ENCODE results near the gene LAMA5. TPM values are rescaled to one million over a fixed set of nuclear protein-coding genes. Genes with fewer than 3 reads are reported as not detected.

Gene LAMA5
- total RNA-seq, 1 donor from 2014 or later = 0.70 TPM

DNA sequence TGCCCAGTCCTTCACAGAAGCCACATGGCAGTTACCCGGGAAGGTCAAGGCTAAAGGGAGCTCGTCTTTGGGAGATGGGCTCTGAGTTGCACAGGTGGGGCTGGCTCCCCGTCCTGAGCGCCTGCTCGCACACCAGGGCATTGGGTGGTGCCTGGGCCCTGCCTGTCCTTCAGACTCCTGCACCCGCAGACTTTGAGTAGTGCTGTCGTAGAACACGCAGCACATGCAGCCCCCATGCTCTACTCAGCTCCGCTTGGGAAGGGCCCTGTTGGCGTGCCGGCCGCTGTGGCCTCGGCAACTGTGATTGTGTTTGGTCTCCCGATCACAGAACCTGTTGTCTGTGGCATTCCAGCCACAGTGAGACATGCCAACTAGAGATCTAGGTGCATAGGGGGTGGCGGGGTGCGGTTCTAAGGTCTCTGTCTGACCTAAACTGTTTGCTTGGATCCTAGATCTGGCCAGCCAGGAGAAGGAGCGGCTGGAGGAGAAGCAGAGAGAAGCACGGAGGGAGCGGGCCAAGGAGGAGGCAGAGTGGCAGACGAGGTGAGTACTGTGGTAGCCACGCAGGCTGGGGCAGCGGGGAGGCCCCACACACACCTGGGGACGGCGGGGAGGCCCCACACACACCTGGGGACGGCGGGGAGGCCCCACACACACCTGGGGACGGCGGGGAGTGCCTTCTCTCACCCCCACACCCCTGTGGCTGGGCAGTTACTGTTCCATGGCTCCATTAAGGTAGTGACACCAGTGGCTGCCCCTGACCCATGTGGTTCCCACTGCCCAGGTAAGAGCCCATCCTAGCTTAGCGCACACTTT is 75.7 kb downstream of the LAMA5 start:
- intact Hi-C loops (cut with micrococcal nuclease) = no loop called here

DNA sequence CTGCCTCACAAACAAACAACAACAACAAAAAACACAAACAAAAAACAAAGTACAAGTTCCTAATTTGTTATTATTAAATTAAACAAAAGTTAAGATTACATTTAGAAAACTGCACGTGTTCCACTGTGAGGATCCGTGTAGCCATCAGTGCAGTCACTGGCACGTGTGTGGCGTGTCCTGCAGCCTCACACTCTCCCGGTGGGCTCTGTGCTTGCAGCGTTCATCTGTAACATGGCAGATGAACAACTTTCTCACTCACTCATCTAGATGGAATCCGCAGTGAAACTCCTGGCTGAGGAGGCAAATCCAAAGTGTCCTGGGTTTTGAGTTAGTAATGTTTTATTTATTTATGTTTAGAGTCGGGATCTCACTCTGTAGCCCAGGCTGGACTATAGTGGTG is 77.2 kb downstream of the LAMA5 start:
- intact Hi-C loops (cut with micrococcal nuclease) = no loop called here

DNA sequence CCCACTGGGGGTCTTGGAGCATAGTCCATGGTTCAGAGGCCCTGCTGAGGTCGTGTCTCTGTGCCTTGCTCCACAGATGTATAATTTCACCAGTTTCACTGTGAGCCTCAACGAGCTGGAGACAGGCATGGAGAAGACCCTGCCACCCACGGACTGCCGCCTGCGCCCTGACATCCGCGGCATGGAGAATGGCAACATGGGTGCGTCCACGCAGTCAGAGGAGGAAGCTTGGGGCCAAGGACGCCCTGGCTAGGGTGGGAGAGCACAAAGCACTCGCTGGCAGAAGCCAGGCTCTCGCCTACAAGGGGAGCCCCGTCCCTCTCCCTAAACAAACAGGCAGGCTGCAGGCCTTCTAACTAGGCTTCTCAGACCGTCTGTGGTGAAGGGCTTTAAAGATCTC is 78.0 kb downstream of the LAMA5 start:
- intact Hi-C loops (cut with micrococcal nuclease) = no loop called here

DNA sequence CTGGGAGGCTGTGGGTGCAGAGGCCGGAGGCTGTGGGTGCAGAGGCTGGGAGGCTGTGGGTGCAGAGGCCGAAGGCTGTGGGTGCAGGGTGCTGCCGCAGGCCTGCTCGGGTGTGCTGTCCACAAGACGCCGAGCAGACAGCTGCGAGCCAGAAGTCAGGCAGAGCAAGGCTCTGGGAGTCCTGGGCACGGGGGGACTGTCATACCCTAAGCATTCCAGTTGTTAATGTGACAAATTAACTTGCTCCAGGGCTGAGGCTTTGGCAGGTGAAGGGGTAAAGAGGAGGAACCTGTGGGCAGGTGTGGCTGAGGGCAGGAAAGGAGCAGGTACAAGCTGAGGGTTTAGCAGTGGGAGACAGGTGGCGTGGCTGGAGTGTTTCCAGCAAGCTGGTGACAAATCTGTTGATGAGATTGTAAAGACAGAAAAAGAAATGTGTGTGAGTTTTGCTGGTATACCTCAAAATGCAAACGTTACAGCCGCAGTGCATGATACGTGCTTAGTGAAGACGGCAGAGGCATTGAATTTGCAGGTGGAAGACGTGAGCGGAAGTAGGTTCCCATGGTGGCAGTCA is 78.5 kb downstream of the LAMA5 start:
- intact Hi-C loops (cut with micrococcal nuclease) = no loop called here

DNA sequence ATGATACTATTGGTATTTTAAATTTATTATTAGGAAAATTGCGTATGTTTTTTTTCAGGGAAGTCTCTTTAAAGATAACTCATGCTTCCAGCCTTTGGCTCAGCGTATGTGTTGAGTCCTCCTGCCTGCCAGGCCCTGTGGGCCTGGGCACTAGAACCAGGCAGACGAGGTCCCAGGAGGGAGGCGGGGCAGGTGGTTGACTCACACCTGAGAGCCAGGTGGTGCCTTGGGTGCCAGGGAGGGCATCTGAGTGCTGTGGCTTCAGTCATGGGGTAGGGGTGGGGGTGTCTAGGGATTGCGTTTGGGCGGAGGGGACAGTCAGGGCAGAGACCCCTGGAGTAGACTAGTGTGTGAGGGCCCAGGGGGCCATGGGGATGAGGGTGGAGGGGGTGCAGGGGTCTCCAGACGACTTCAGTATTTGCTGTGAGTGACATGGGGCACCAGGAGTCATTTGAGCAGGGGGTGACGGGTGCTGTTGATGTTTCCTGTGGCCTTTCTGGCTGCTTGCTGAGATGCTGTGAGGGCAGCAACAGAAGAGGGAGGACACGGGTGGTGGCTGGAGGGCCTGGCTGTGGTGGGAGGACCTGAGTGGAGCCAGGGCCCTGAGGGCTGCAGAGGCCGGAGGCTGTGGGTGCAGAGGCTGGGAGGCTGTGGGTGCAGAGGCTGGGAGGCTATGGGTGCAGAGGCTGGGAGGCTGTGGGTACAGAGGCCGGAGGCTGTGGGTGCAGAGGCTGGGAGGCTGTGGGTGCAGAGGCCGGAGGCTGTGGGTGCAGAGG is 79.2 kb downstream of the LAMA5 start:
- intact Hi-C loops (cut with micrococcal nuclease) = no loop called here

DNA sequence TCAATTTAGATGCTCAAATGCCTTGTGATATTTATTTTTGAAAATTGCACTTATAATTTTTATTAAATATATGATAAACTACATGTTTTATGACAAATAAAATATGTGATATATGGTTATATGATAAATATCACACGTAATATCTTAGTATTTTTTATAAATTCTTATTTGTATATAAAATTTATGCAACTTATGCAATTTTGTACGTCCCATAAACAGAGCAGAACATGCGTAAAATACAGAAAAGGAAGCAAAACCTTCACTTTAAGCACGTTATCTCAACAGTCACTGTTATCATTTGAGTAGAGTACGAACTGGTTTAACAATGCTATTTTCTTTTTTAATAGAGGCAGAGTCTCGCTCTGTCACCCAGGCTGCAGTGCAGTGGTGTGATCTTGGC is 80.0 kb downstream of the LAMA5 start:
- intact Hi-C loops (cut with micrococcal nuclease) = no loop called here

DNA sequence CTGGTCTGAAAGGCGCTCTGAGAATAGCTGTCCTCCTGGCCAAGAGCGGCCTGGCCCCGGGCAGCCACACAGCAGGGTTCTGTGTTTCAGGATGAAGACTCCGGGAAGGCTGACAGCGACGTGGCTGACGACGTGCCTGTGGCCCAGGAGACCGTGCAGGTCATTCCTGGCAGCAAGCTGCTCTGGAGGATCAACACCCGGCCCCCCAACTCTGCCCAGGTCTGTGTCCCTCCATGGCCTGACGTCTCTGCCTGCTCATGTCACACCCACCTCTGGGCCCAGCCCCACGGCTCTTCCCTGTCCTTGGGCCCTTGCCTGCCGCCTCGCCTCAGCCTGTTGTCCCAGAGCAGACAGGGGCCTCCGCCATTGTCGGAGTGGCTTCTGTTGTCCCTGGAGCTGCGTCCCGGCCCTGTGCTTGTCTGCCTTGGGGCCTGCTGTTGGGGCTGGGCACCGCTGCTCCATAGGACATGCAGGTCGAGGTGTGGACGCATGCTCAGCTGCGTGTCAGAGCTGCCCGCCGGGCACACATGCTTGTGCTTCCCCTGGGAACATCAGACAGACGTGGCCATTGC is 80.5 kb downstream of the LAMA5 start:
- intact Hi-C loops (cut with micrococcal nuclease) = no loop called here

DNA sequence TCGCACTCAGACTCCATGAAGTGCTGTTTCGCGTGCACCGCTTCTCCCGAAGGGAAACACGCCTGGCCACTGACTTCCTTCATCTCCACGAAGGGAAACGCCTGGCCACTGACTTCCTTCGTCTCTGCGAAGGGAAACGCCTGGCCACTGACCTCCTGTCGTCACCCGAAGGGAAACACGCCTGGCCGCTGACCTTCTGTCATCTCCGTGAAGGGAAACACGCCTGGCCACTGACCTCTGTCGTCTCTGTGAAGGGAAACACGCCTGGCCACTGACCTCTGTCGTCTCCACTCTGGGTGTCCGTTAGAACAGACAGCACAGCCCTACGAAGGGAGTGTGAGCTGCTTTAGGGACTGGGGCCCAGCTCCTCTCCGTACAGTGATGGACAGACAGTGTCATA is 81.4 kb downstream of the LAMA5 start:
- intact Hi-C loops (cut with micrococcal nuclease) = no loop called here

DNA sequence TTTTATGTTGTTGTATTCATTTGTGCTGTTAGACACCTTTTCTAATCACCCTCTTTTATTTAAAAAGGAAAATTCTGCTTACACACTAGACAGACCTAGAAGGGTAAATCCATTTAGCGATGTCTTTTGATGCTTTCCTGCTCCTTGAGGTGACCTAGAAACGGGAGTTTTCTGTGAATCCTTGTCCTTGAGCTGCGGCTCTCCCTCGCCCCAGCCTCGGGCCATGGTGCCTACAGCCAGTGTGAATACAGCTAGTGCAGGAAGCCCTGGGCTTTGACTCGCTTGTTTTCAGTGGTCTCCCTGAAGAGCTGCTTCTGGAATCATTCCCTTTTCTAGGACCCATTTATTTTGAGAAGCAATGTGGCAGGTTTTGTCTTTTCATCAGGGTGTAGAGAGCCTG is 82.0 kb downstream of the LAMA5 start:
- intact Hi-C loops (cut with micrococcal nuclease) = no loop called here

DNA sequence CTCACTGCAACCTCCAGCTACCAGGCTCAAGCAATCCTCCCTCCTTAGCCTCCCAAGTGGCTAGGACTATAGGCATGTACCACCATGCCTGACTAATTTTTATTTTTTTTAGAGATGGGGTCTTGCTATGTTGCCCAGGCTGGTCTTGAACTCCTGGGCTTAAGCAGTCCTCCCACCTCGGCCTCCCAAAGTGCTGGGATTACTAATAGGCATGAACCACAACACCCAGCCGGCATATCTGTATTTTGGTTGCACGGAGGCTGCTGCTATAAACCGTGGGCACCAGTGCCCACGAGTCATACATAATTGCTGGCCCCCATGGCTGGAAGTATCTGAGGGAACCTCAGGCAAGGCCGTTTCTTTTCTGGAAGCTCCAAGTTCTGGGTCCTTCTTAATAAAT is 82.7 kb downstream of the LAMA5 start:
- intact Hi-C loops (cut with micrococcal nuclease) = no loop called here

DNA sequence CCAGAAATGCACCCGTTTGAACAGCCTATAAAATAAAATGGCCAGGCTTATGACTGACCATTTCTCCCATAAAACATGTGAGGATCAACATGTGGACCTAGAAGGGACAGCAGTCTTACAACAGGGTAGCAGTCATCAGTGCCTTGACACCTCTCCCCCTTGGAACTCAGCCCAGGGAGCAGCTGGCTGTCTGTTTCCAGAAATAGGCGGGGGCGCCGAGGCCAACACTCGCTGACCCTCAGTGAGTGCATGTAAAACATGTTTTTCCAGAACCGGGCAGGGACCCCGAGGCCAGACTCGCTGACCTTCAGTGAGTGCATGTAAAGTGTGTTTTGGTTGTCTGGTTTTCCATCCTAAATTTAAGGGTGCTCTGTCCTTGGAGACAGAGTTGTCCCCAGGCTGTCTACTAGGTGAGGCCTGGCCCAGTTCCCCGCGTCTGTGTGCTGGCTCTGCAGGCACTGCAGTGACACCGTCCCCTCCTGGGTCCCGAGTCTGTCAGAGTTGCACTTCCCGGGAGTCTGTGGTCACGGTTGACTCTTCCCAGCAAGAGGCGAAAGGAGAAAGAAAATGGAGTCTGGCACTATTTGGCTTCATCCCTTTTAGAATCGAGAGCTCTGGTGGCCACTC is 84.1 kb downstream of the LAMA5 start:
- intact Hi-C loops (cut with micrococcal nuclease) = no loop called here

DNA sequence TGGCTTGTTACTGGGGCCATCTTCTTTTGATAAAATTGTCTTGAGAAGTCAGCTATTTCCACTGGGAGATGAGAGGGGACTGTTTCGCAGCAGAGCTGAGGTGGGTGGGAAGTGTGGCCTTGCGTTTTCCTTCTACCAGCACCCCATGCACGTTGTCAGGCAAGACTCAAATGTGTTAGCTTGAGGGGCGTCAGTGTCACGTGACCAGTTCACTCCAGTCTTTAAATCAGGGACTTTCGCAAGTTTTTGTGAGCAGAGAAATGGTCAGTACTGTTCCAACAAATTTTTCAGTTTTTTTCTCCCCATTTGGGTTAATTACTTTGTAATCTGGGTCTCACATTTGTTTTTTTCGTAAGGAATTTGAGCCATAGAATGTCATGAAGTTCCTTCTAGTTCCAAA is 85.0 kb downstream of the LAMA5 start:
- intact Hi-C loops (cut with micrococcal nuclease) = no loop called here

DNA sequence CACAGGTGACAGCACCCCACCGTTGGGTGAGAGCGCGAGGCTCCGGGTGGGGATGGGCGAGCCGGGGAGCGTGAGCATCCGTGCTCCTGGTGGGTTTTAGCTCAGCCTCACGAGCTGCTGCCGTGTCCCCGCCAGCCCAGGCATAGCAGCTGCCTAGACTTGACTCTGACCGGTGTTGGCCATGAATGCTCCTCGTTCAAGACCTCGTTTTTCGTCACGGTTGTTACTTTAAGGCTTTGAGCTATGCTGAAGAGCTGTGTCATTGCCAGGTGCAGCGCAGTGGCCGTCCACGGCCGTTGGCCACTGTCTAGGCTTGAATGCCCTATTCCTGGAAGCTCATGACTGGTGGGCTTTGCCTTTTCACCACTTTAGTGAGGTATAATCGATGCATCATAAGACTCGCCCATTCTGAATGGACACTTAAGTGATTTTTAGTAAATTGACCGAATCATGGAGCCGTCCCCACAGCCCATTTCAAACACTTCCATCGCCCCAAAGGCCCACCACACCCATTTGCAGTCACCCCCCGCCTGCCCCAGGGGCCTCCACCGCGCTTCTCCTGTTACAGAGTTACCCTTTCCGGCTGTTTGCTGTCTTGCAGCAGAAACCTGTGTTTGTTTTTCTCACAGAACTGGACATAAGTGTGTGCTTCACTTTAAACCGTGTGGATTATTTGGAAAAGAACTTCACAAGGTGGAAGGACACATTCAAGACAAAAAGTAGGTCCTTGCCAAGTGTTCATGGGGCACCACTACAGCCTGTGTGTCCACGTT is 85.8 kb downstream of the LAMA5 start:
- intact Hi-C loops (cut with micrococcal nuclease) = no loop called here

DNA sequence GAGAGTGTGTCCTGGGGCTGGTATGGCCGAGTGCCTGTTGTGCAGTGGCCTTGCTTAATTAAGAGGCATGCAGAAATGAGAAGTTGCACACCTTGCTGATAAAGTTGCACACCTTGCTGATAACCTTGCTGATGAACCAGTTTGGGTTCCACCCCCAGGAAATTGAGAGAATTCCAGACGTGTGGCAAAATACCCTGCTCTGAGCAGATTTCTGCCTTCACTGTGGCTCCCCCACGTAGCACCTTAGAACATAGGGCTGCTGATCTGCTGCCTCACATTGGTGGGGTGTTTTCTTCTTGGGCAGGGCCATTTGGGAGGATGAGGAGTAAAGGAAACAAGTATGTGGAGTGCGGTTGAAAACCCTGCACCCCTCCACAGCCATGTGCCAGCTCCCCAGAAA is 86.8 kb downstream of the LAMA5 start:
- intact Hi-C loops (cut with micrococcal nuclease) = no loop called here

DNA sequence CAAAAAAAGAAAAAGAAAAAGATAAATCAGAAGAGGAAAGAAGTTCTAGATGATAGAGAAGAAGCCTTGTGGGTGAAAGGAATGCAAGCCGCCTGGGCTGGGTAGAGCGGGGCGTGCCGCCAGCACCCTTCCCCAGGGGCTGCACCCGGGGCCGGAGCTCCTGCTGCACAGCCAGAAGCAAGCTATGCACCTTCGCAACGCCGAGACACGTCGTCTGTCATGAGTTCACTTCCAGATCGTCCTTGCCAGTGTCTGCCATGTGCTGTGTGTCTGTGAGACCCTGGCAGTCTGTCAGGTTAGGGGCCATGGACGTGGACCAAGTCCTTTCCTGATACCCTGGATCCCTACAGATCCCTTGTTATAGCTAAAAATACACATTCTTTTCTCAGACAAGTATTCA is 89.9 kb downstream of the LAMA5 start:
- intact Hi-C loops (cut with micrococcal nuclease) = no loop called here

DNA sequence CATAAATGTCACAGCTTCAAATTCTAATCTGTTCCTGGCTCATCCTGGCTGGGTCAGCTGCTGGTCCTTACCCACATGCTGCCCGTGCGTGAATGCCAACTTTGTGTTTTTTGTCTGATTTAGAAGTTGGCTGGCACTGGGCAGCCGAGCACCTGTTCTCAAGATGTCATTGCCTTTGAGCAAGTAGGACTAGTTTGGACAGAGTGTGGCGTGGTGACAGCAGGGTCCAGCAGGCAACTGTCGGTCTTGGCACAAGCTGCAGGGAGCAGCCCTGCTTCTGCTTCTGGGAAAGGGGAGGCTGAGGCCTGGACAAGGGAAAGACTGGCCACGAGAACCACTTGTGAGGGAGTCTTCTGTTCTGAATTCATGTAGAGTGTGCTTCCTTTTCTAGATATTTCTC is 90.7 kb downstream of the LAMA5 start:
- intact Hi-C loops (cut with micrococcal nuclease) = no loop called here

DNA sequence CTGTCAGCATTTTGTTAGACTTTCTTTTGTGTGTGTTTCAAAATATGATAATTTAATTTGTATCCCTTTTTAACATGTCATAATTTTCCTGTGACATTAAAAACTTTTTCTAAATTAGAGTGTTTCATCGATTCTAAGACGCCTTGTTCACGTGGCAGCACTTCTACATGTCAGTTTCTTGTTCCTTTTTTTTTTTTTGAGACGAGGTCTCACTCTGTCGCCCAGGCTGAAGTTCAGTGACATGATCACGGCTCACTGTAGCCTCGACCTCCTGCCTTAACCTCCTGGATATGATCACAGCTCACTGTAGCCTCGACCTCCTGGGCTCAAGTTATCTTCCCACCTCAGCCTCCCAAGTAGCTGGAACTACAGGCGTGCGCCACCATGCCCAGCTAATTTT is 91.9 kb downstream of the LAMA5 start:
- intact Hi-C loops (cut with micrococcal nuclease) = no loop called here

DNA sequence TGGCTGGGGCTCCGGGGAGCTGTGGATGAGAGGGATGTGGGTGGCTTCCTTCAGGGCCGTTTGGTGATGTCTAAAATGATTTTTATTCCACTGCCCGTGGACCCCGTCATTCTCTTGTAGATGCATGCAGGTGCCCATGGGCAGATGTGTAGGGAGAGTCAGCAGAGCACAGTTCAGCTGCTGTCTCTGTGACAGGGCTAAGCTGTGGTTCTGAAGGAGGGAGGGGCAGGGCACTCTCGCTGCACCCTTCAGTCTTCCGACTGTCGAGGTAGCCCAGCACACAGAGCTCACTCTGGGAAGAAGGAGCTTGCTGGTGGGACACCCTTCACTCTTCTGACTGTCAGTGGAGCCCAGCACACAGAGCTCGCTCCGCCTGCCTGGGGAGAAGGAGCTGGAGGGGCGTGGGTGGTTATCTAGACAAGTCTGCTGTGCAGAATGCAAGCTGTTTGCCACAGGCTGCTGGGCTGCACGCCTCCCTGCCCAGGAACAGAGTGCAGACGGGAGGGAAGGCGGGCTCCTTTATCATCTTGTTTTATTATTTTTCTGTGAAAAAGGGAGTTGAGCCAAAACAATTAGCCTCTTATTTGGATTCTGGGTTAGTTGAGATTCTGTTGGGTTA is 92.7 kb downstream of the LAMA5 start:
- intact Hi-C loops (cut with micrococcal nuclease) = no loop called here

DNA sequence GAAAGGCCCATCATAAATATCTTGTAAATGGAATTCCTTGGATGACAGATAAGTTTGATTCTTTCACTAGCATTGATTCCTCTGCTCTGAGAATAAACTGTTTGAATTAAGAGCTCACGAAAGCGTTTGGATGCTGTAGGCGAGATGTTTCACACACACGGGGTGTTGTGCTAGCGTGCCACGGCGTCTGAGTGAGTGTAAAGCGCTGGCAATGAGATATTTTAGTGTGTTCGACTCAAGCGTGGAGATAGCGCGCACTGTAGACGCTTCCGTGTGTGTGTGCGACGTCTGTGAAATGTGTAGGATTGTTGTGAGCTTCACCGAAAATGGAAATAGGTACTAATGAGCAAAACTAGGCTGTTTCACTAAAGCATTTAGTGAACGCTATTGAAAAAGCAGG is 93.7 kb downstream of the LAMA5 start:
- intact Hi-C loops (cut with micrococcal nuclease) = no loop called here

DNA sequence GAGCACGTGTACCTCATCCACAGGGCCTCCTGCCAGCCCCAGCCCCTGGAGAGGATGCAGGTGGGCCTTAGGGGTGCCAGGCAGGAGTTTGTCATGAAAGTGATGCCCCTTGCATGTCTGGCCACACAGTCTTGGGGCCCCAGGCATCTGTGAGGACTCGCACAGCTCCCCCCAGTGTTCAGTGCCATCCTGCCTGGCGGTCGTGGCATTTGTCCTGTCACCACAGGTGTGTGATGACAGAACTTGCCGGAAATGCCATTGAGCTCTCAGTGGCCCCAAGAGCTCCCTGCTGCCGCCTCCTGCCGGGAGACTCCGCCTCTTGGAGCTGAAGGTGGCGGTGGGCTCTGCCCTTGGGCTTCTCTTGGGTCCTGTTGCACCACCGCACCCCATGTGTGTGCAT is 94.9 kb downstream of the LAMA5 start:
- intact Hi-C loops (cut with micrococcal nuclease) = no loop called here

DNA sequence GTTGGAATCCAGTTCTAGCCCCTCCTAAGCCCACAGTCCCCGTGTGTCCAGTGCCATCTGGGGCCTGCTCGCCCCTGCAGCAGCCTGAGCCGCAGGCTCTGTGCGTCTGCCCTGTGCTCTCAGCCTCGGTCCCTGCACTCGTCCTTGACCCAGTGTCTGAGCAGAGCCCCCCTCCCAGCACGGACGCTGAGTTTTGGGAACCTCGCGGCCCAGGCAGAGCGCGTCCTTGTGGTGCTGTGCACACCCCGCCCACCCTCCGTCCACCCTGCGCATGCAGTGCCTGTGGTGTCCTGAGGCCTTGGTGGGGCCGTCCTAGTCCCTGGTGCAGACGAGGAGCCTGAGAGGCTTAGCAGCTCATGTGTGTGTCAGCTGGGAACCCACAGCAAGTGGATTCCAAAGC is 97.2 kb downstream of the LAMA5 start:
- intact Hi-C loops (cut with micrococcal nuclease) = no loop called here

Measured in T-helper 2 cell treated with Interferon-gamma antibody and Interleukin-4, amounts not matched to agents 100 ng/mL and 5 ng/mL, for 36 hours (primary cell).